IPS-18a (cell line): ENCODE measurements around the gene GSTM4.
A peak's percentile ranks its signal among the peaks of the same experiment; 100 is the strongest.
"Not testable (repeated sequence)": the region's sequence is repeated elsewhere in the genome, so short reads cannot be mapped to it uniquely, and the experiment has no call there.

ENCODE experiments used
- H3K27ac ChIP-seq: one replicate; pipeline ENCODE4 v1.5.1; 2013; ENCODE audit warnings: low read length
- H3K27me3 ChIP-seq: one replicate; pipeline ENCODE4 v1.6.1; 2013; ENCODE audit warnings: mild to moderate bottlenecking, low read length; ENCODE audit not compliant: control insufficient read depth, insufficient read depth
- H3K36me3 ChIP-seq: one replicate; pipeline ENCODE4 v1.6.1; 2013; ENCODE audit warnings: low read depth, low read length; ENCODE audit not compliant: control insufficient read depth
- H3K4me1 ChIP-seq: one replicate; pipeline ENCODE4 v1.6.1; 2013; ENCODE audit warnings: low read depth, low read length; ENCODE audit not compliant: control insufficient read depth
- H3K4me3 ChIP-seq: one replicate; pipeline ENCODE4 v1.5.1; 2013; ENCODE audit warnings: low read length
- H3K9ac ChIP-seq: one replicate; pipeline ENCODE4 v1.6.1; 2013; ENCODE audit warnings: mild to moderate bottlenecking, low read length, moderate library complexity
- H3K9me3 ChIP-seq: one replicate; pipeline ENCODE4 v1.6.1; 2013; ENCODE audit warnings: low read depth, low read length; ENCODE audit not compliant: control insufficient read depth

Gene GSTM4

GRCh38 chr1:109677459-109677858 is 21.6 kb downstream of the GSTM4 start:
- Histone ChIP-seq H3K4me1 (no peaks in the 10 kb centered on the region), H3K27me3 (no peaks in the 10 kb centered on the region), H3K9ac (no peak overlapping the region), H3K4me3 (no peak overlapping the region), H3K9me3 (no peaks in the 10 kb centered on the region), H3K27ac (no peak overlapping the region), H3K36me3 (no peaks in the 10 kb centered on the region)

GRCh38 chr1:109678637-109679036 is 22.7 kb downstream of the GSTM4 start:
- not testable (repeated sequence) for H3K9ac ChIP-seq, H3K4me1 ChIP-seq, H3K4me3 ChIP-seq, H3K27me3 ChIP-seq, H3K9me3 ChIP-seq, H3K27ac ChIP-seq, H3K36me3 ChIP-seq

GRCh38 chr1:109684777-109685176 is 28.9 kb downstream of the GSTM4 start:
- H3K9ac ChIP-seq, H3K4me1 ChIP-seq, H3K36me3 ChIP-seq, H3K9me3 ChIP-seq, H3K27ac ChIP-seq, H3K27me3 ChIP-seq, H3K4me3 ChIP-seq: not testable (repeated sequence)

- H3K9me3 ChIP-seq, H3K36me3 ChIP-seq, H3K4me3 ChIP-seq, H3K4me1 ChIP-seq, H3K27ac ChIP-seq, H3K9ac ChIP-seq, H3K27me3 ChIP-seq: not testable (repeated sequence)
These were observed 29.5 kb downstream of the GSTM4 start for GRCh38 chr1:109685399-109685798.

GRCh38 chr1:109685890-109686289 is 30.0 kb downstream of the GSTM4 start:
- H3K36me3 ChIP-seq, H3K9ac ChIP-seq, H3K27ac ChIP-seq, H3K27me3 ChIP-seq, H3K4me3 ChIP-seq, H3K4me1 ChIP-seq, H3K9me3 ChIP-seq: not testable (repeated sequence)

GRCh38 chr1:109687109-109687508 is 31.2 kb downstream of the GSTM4 start:
- H3K27me3 ChIP-seq, H3K9ac ChIP-seq, H3K36me3 ChIP-seq, H3K4me1 ChIP-seq, H3K27ac ChIP-seq, H3K9me3 ChIP-seq: not testable (repeated sequence)
- peak overlapping the region; percentile 66 for H3K4me3 ChIP-seq

- Histone ChIP-seq H3K27ac (no peak within 1 kb of the TSS), H3K9ac (peak within 1 kb of the TSS; percentile 36), H3K4me3 (peak within 1 kb of the TSS; percentile 66)
These were observed 32.0 kb downstream of the GSTM4 start, which contains the start of gene GSTM1 for GRCh38 chr1:109687641-109688499. GSTM1 (plus strand) TSS chr1:109687817; CDS start chr1:109687874, 57 bp downstream.

GRCh38 chr1:109689844-109690405 is 34.0 kb downstream of the GSTM4 start:
- H3K27me3 ChIP-seq: no peaks in the 10 kb centered on the region
- H3K27ac ChIP-seq: no peak overlapping the region
- no peaks in the 10 kb centered on the region for H3K4me1 ChIP-seq
- no peaks in the 10 kb centered on the region for H3K36me3 ChIP-seq
- no peaks in the 10 kb centered on the region for H3K9me3 ChIP-seq
- no peak overlapping the region for H3K4me3 ChIP-seq
- no peak overlapping the region for H3K9ac ChIP-seq

More at GRCh38 chr1:109687641-109688499, 32.0 kb downstream of the GSTM4 start, which contains the start of gene GSTM1:
- H3K36me3 ChIP-seq: no peaks in the 10 kb centered on the region
- H3K9me3 ChIP-seq: no peaks in the 10 kb centered on the region
- H3K4me1 ChIP-seq: no peaks in the 10 kb centered on the region
- no peaks in the 10 kb centered on the region for H3K27me3 ChIP-seq

GRCh38 chr1:109691759-109692158 is 35.9 kb downstream of the GSTM4 start:
- H3K36me3 ChIP-seq: no peaks in the 10 kb centered on the region
- H3K9ac ChIP-seq: no peak overlapping the region

GRCh38 chr1:109694400-109694799 is 38.5 kb downstream of the GSTM4 start:
- not testable (repeated sequence) for H3K4me1 ChIP-seq, H3K9me3 ChIP-seq, H3K27me3 ChIP-seq, H3K9ac ChIP-seq, H3K27ac ChIP-seq, H3K36me3 ChIP-seq, H3K4me3 ChIP-seq

More at GRCh38 chr1:109691759-109692158, 35.9 kb downstream of the GSTM4 start:
- Histone ChIP-seq H3K4me1 (no peaks in the 10 kb centered on the region), H3K9me3 (no peaks in the 10 kb centered on the region), H3K4me3 (no peak overlapping the region), H3K27me3 (no peaks in the 10 kb centered on the region), H3K27ac (no peak overlapping the region)

GRCh38 chr1:109695138-109695537 is 39.2 kb downstream of the GSTM4 start:
- not testable (repeated sequence) for H3K27me3 ChIP-seq, H3K36me3 ChIP-seq, H3K9me3 ChIP-seq, H3K4me1 ChIP-seq, H3K27ac ChIP-seq, H3K4me3 ChIP-seq, H3K9ac ChIP-seq

- no peaks in the 10 kb centered on the region for H3K4me1 ChIP-seq
- H3K36me3 ChIP-seq: no peaks in the 10 kb centered on the region
- no peak overlapping the region for H3K4me3 ChIP-seq
- H3K27ac ChIP-seq: no peak overlapping the region
- H3K9ac ChIP-seq: no peak overlapping the region
- no peaks in the 10 kb centered on the region for H3K27me3 ChIP-seq
- no peaks in the 10 kb centered on the region for H3K9me3 ChIP-seq
These were observed 41.2 kb downstream of the GSTM4 start for GRCh38 chr1:109697066-109697465.
